GM18505 (cell line): ENCODE data around the gene RNU1-2.
A peak's percentile ranks its signal among the peaks of the same experiment; 100 is the strongest.
"Not testable (repeated sequence)": the region's sequence is repeated elsewhere in the genome, so short reads cannot be mapped to it uniquely, and the experiment has no call there.

ENCODE experiments used
- ATAC-seq: cut with Tn5 transposase; IDR thresholded peaks from one replicate; pipeline ENCODE4 v1.9.1; 2021; ENCODE audit not compliant: unreplicated experiment
- POLR2A ChIP-seq: IDR thresholded peaks from 4 replicates; pipeline ENCODE4 v1.6.1; 2011; ENCODE audit warnings: borderline replicate concordance; ENCODE audit not compliant: insufficient read depth, insufficient read length; ENCODE audit errors: extremely low read depth

Gene RNU1-2

DNA sequence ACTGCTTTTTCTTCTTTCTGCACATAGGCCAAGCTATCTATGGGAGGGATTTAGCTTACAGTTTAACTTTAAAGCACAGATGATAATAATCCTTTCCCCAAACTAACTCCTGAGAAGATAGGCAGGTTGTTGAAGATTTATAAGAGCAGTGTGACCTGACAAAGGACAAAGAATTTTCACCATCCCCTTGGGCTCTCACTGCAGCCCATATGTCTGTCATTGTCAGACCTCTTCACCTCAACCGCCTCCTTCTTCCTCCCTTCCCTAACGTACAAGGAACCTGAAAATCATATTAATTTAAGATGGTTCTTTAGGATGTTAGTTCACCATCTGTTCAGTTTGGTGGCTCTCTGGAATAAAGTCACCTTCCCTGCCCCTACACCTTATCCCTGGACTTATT lies 5.0 kb downstream of the RNU1-2 start:
- ATAC-seq, result no peak
- TF ChIP-seq POLR2A, result no peak

DNA sequence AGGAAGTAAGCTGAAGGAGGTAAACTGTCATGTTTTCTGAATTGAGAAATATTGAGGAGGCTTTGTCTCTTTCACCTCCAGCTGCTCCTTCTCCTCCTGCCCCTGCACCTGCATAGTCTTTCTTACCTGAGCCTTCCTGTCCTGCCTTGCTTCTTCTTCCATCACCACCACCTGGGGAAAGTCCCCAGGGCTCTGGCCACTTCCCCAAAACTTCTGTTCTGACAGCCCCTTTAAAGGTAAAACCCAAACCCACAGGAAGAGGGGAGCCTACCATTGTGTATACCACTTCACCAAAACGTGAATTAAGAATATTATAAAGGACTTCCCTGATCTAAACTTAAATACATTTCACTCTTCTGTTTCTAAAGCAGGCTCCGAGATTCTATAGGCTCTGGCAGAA lies 5.6 kb downstream of the RNU1-2 start:
- ATAC-seq, result not testable (repeated sequence)

DNA sequence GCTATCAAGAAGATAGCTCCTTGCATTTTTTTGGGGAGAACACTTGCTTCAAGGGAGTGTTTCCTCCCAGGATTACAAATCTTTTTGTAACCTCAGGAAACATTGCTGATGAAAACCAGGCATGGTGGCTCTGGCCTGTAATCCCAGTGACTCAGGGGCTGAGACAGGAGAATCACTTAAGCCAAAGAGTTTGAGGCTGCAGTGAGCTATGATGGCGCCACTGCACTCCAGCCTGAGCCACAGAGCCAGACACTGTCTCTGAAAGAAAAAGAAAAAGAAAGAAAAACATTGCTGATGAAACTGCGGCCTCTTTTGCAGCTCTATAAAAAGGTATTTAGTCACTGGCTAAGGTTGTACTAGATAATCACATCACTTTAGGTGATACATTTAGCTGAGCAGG lies 7.3 kb downstream of the RNU1-2 start:
- no peak for TF ChIP-seq POLR2A
- ATAC-seq, result no peak

DNA sequence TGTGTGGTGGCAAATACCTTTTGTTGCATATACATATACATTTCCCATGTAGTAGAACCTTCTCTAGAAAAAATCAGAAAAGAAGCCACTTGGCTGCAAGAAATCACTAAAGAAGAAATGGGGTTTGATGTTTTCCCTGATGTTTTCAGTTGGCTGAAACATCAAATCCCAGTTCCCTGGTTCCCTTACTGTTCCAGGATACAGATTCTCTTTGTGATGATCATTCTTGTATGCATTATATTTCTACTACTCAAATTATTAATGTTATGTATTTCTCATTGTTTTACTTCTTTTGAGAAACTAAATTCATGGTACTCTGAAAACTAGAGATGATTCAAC lies 7.6 kb downstream of the RNU1-2 start:
- TF ChIP-seq POLR2A, result no peak
- ATAC-seq, result no peak

DNA sequence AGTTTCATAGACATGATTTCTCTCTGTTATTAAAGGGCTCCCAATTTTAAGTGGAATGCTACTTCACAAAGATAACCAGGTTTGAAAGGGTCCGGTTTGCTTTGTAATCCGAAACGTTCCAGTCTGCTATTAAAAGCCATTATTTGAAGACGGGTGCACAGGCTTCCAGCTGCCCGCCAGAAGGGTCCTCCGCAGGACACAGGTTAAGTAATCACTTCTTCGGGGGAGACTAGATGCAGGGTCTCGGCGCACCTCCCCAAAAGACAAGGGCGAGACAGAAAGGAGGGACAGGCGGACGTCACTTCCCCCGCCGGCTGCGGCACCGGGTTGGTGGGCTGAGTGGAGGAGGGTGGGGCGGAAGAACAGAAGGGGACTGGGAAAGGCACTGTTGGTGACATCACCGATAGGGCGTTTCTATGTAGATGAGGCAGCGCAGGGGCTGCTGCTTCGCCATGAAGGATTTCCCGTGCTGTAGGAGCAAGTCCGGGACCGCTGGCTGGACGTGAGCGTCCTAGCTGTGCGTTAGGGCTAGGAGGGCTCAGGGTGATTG lies 8.9 kb downstream of the RNU1-2 start:
- no peak for TF ChIP-seq POLR2A
- ATAC-seq, result peak; percentile 84

DNA sequence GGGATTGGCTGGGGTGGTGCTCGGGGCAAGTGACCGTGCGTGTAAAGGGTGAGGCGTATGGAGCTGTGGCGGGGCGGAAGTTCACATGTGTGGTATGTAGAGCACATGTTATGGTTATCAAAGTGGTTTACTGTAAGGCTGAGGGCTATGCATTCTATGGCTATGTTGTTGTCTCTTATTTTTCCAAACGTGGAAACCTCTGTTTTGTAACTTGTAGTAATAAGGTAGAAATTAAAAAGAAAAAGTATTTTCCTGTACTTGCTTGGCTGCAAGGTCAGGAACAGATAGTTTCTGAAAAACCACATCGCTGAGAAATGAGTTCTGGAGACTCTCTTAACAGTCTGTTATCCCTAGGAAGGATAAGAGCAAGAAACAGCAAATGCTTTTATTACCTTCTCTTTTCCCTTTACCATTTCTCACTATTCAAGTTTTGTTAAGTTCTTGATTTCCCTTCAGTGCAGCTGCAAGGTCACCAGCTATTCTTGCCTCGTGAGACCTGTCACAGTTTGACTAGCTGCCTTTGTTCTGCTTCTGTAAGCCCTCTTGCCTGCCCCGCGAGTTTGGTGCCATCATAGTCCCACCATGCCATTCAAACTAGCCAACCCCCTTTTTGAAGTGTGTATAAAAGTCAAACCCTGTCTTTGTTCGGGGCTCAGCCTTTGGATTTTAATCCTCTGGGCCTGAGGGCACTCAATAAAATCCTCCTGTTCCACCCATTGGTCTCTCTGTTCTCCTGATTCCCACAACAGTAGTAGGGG lies 9.5 kb downstream of the RNU1-2 start:
- peak; percentile 99 for TF ChIP-seq POLR2A
- peak; percentile 77 for ATAC-seq

DNA sequence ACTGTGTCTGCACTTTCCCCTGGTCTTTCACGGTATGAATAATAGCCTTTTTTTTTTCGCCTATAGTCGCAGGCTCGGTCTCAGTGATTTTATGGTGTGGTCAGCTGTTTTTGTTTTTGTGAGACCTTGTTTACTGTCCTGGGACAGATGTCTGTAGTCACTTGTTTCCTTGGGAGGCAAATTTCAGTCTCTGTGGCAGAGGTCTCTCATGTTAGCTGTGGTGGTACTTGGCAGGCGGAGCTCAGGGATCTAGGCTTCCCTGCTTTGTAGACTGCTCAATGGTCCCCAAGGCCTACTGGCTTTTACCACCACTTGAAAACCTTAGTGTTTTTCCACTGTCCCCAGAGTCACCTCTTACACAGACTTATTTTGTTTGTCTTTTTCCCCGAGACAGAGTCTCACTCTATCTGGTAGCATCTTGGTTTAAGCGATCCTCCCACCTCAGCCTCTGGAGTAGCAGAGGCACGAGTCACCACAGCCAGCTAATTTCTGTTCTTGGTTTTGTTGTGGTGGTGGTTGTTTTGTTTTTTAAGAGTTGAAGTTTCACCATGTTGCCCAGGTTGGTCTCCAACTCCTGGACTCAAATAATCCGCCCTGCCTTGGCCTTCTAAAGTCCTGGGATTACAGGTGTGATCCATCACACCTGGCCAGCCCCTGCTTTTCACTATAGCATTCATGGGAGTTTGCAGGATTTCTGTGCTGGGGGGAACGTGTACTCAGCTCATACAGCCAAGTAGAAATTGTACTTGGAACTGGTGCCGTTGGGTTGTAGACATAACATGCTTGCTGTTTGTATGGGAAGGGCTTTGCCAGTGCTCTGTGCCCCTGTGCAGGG lies 10.3 kb downstream of the RNU1-2 start:
- no peak for ATAC-seq
- TF ChIP-seq POLR2A, result no peak

DNA sequence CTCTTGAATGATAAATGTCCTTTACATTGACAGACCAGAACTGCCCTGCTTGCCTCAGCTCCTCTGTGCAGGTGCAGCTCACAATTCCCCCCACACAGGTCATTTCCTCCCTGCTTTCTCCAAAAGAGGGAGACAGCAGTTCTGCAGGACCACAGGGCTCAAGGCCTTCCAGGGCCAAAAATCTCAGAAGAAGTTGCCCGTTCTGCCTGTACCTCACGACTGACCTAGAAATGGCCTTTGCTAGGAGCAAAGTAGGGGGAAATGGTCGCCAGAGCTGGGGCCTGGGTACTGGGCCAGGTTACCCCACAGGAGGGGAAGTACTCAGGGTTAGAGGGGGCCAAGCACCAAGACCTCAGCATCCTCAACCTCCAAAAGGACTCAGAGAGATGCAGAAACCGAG lies 11.1 kb downstream of the RNU1-2 start:
- ATAC-seq, result no peak
- TF ChIP-seq POLR2A, result no peak

DNA sequence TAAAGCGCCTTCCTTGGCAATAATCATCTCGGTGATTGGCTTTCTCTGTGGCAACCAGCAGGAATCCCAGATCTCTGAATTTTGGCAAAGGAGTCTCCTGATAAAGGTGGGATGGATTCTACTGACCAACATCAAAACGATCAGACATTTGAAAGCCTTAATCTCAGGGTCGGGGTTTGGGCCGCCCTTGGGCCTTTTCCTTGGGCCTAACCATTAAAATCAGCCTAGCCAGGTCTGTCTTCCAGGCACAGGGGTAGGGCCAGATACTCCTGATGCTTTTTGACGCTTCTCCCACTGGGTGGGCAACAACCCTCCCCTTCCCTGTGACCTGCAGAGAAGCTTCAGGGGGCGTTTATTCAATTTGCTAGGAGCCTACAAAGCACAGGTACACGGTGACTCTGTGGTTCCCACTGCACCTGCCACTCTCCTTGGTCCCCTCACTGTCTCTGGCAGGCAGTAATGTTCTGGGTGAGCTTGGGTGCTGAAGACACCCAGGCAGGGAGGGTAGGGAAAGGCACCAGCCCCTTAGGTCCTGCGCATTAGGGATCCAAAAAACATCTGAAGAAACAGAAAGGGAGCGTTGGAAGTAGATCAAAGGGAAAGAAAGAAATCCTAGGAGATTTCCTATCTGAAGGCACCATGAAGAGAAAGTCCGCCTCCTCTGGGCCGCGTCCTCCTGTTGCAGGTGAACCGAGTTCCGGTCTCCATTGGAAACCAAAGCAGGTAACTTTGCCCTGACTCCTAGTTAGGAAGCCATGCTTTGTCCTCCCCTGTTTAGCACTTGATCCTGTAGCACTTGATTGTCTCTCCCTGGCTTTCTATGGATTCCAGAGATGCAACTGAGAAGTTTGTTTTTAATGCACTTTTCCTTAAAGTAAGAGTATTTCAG lies 12.3 kb downstream of the RNU1-2 start:
- no peak for TF ChIP-seq POLR2A
- ATAC-seq, result no peak

DNA sequence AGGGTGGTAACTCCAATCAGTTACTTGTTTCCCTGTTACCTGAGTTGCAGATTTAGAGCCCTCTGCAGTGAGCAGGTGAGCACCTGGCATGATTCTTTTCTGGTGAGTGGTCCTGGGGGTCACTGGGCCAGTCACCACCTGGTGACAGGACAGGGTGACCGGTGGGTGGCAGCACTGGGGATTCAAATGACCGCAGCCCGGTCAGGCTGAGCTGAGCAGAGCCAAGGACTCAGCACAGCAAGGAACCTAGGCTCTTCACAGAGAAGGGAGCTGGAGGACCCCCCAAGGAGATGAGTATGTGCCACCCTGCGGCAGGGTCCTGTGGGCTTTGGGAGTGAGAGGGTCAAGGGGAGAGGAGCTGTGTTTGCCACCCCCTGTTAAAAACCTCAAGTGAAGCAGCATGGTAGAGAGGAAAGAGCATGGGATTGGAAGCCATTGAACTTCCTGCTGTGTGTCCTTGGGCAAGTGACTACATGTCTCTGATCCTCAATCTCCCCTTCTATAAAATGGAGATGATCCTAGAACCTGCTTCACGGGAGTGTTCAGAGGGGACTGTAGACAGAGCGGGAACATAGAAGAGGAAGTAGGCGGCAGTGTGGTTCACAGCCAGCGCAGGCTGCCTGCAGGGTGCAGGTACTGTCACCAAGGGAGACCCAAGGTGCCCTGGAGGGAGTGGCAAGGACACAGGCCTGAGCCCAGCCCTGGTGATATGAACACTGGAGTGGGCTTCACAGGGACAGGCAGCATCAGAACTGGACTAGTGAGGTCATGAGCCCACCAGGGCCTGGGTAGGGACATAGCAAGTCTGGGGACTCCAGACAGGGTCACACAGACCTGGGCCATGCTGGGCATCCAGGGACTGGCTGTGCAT lies 16.3 kb downstream of the RNU1-2 start:
- not testable (repeated sequence) for ATAC-seq

DNA sequence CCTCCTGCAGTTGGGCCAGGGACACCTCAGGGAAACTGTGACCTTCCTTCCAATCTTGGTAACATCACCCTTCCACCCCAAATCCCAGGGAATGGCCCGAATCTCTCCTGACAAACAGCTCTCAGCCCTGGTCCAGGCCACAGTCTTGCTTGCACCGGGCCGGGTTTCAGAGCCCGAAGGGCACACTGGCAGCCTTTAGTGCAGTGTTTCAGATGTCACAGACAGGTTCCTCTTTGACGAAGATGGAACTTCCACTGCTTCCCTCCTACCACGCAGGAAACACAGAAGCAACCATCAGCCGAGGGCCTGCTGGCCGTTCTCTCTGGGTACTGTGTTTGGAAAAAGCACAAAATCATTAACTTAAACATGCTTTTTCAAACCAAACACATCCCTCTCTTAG lies 17.0 kb downstream of the RNU1-2 start:
- not testable (repeated sequence) for ATAC-seq

DNA sequence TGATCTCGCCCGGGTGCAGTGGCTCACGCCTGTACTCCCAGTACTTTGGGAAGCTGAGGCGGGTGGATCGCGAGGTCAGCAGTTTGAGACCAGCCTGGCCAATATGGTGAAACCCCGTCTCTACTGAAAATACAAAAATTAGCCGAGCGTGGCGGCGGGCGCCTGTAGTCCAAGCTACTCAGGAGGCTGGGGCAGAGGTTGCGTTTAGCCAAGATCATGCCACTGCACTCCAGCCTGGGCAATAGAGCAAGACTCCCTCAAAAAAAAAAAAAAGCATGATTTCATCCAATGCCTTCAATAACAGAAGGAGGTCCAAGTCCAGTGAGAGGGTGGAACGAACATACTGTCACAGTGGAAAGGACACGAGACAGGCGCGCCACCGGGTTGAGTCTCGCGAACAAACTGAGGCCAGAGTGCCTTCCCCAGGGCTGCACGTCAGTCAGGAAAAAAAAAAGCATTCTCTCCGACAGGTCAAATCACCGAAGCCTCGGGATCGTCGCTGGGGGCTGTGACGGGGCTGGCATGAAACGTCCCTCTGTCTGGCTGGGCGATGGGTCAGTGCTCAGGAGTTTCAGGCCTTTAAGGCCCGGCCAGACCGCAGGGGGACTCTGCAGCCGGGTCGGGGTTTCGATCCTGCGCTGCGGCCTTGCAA lies 17.5 kb downstream of the RNU1-2 start:
- ATAC-seq, result no peak
- no peak for TF ChIP-seq POLR2A
